Activated CD8-positive, alpha-beta memory T cell treated with anti-CD3 and anti-CD28 coated beads, Interleukin-2, amount 50 U/mL, for 24 hours (primary cell): ENCODE measurements around the gene CRAT.

Source experiments
- DNase-seq: peaks from one replicate; pipeline ENCODE4 v3.0.0-alpha.2; 2020; ENCODE audit errors: extremely low read depth

Gene CRAT

GRCh38 chr9:129089246-129089645 is 21.3 kb downstream of the CRAT start:
- DNase-seq = no peak

GRCh38 chr9:129084087-129084486 is 26.5 kb downstream of the CRAT start:
- DNase-seq = no peak

- no peak for DNase-seq
Measured at GRCh38 chr9:129081388-129081904, 29.1 kb downstream of the CRAT start.

GRCh38 chr9:129080601-129081387 is 29.8 kb downstream of the CRAT start, which contains the start of gene DOLPP1:
TSS of gene DOLPP1 (plus strand) at chr9:129081111. CDS start at chr9:129081132, 21 bp downstream.
- peak; percentile 99 for DNase-seq

- no peak for DNase-seq
Measured at GRCh38 chr9:129080298-129080600, 30.3 kb downstream of the CRAT start.

GRCh38 chr9:129079829-129080228 is 30.8 kb downstream of the CRAT start:
- no peak for DNase-seq

- DNase-seq = no peak
Measured at GRCh38 chr9:129078691-129079503, 31.7 kb downstream of the CRAT start.

- no peak for DNase-seq
Measured at GRCh38 chr9:129077236-129077635, 33.4 kb downstream of the CRAT start.

- no peak for DNase-seq
Measured at GRCh38 chr9:129076640-129077037, 34.0 kb downstream of the CRAT start.

GRCh38 chr9:129075996-129076639 is 34.5 kb downstream of the CRAT start:
- DNase-seq = no peak

- no peak for DNase-seq
Measured at GRCh38 chr9:129074106-129074505, 36.5 kb downstream of the CRAT start.

- DNase-seq = no peak
Measured at GRCh38 chr9:129073404-129073803, 37.2 kb downstream of the CRAT start.

GRCh38 chr9:129072171-129072570 is 38.4 kb downstream of the CRAT start:
- no peak for DNase-seq

- no peak for DNase-seq
Measured at GRCh38 chr9:129071526-129072126, 39.0 kb downstream of the CRAT start.

GRCh38 chr9:129070696-129071525 is 39.7 kb downstream of the CRAT start:
- DNase-seq = no peak

GRCh38 chr9:129069862-129070641 is 40.5 kb downstream of the CRAT start:
- no peak for DNase-seq

- peak; percentile 21 for DNase-seq
Measured at GRCh38 chr9:129068990-129069861, 41.4 kb downstream of the CRAT start.

- no peak for DNase-seq
Measured at GRCh38 chr9:129068110-129068509, 42.5 kb downstream of the CRAT start.

GRCh38 chr9:129064499-129064908 is 46.1 kb downstream of the CRAT start:
- DNase-seq = no peak
